GM19397 (cell line): ENCODE measurements around the gene DPH6.
"Not testable (repeated sequence)": the region's sequence is repeated elsewhere in the genome, so short reads cannot be mapped to it uniquely, and the experiment has no call there.

Experiments
- ATAC-seq: cut with Tn5 transposase; IDR thresholded peaks from one replicate; pipeline ENCODE4 v1.9.1; 2021; ENCODE audit warnings: mild to moderate bottlenecking, moderate library complexity; ENCODE audit not compliant: unreplicated experiment

The DPH6 gene

GRCh38 chr15:35545824-35546510 lies at the start of gene DPH6:
DPH6 (minus strand) TSS chr15:35546165; CDS start chr15:35546141, 24 bp downstream.
- peak; percentile 89 for ATAC-seq

GRCh38 chr15:35595656-35596055 lies 49.7 kb upstream of the DPH6 start:
- ATAC-seq, result no peak

GRCh38 chr15:35591987-35592386 lies 46.0 kb upstream of the DPH6 start:
- not testable (repeated sequence) for ATAC-seq

GRCh38 chr15:35583863-35584528 lies 38.0 kb upstream of the DPH6 start:
- ATAC-seq, result no peak

- ATAC-seq, result no peak
Measured at GRCh38 chr15:35580606-35581005, 34.6 kb upstream of the DPH6 start.

GRCh38 chr15:35567392-35567791 lies 21.4 kb upstream of the DPH6 start:
- ATAC-seq, result no peak

GRCh38 chr15:35566991-35567390 lies 21.0 kb upstream of the DPH6 start:
- no peak for ATAC-seq

- ATAC-seq, result no peak
Measured at GRCh38 chr15:35565901-35566300, 19.9 kb upstream of the DPH6 start.

GRCh38 chr15:35562641-35563040 lies 16.7 kb upstream of the DPH6 start:
- ATAC-seq, result no peak

- no peak for ATAC-seq
Measured at GRCh38 chr15:35561308-35561707, 15.3 kb upstream of the DPH6 start.

- no peak for ATAC-seq
Measured at GRCh38 chr15:35560870-35561269, 14.9 kb upstream of the DPH6 start.

- no peak for ATAC-seq
Measured at GRCh38 chr15:35560258-35560657, 14.3 kb upstream of the DPH6 start.

- no peak for ATAC-seq
Measured at GRCh38 chr15:35559683-35560082, 13.7 kb upstream of the DPH6 start.

- no peak for ATAC-seq
Measured at GRCh38 chr15:35557544-35557943, 11.6 kb upstream of the DPH6 start.

GRCh38 chr15:35557012-35557411 lies 11.0 kb upstream of the DPH6 start:
- no peak for ATAC-seq

- no peak for ATAC-seq
Measured at GRCh38 chr15:35555244-35555643, 9.3 kb upstream of the DPH6 start.

- ATAC-seq, result no peak
Measured at GRCh38 chr15:35550957-35551356, 5.0 kb upstream of the DPH6 start.

- no peak for ATAC-seq
Measured at GRCh38 chr15:35549567-35549966, 3.6 kb upstream of the DPH6 start.

- ATAC-seq, result no peak
Measured at GRCh38 chr15:35548435-35548834, 2.5 kb upstream of the DPH6 start.

- ATAC-seq, result no peak
Measured at GRCh38 chr15:35547775-35548364, 1.9 kb upstream of the DPH6 start.

GRCh38 chr15:35546511-35547381 lies 781 bp upstream of the DPH6 start:
- ATAC-seq, result peak; percentile 22
